Esophagus squamous epithelium (tissue), 4 donors: Measurements from ENCODE around the gene HCAR3. TPM values are rescaled to one million over a fixed set of nuclear protein-coding genes. Genes with fewer than 3 reads are reported as not detected.

Experiments used
- small RNA-seq, 4 donors: library from RNA; depleted of rRNA; stranded (forward); fragments of <200 nt; gene quantifications; one replicate each; pipeline ENCODE3, GENCODE V24; 2016
- total RNA-seq, 4 donors: library from RNA; depleted of rRNA; stranded (reverse); fragments of >200 nt; gene quantifications; one replicate each; pipeline ENCODE4 v1.1.0, GENCODE V29; 2016

HCAR3 gene
- total RNA-seq, 4 donors from 2014 or later, result 4.7 to 18.8 (median 10.5) TPM

Small RNA genes lying within 50 kb of the gene (small RNA-seq; reads per million reads assigned to genes)
- 0 reads per million in 4 donors for gene AC026333.2

Other genes starting within 250 kb of the HCAR3 start
- gene ZCCHC8, start 215.9 kb downstream of the HCAR3 start, total RNA-seq, result 10 to 100 TPM; 15.6 to 27.7 (median 20.0) TPM
- 10 to 100 TPM; 40.9 to 78.6 (median 63.8) TPM for gene RSRC2, start 189.9 kb downstream of the HCAR3 start, total RNA-seq
- 10 to 100 TPM in 3 of 4 donors, 1 to 10 TPM in 1; 9.0 to 33.7 (median 14.4) TPM for gene KNTC1, start 189.6 kb downstream of the HCAR3 start, total RNA-seq
- 10 to 100 TPM; 12.0 to 24.1 (median 17.7) TPM for gene HCAR2, start 13.5 kb downstream of the HCAR3 start, total RNA-seq
- gene HCAR1, start 14.0 kb upstream of the HCAR3 start, total RNA-seq, result under 1 TPM in 1 of 4 donors, not detected in 3; 0.23 TPM
- gene DENR, start 36.0 kb upstream of the HCAR3 start, total RNA-seq, result 10 to 100 TPM; 23.3 to 40.1 (median 32.3) TPM
- gene CCDC62, start 57.8 kb upstream of the HCAR3 start, total RNA-seq, result under 1 TPM in 2 of 4 donors, not detected in 2; 0.13 to 0.76 TPM
- gene HIP1R, start 118.6 kb upstream of the HCAR3 start, total RNA-seq, result 10 to 100 TPM; 27.3 to 46.3 (median 44.8) TPM
- 10 to 100 TPM; 41.1 to 85.7 (median 69.5) TPM for gene VPS37B, start 179.3 kb upstream of the HCAR3 start, total RNA-seq
- 1 to 10 TPM; 2.9 to 5.5 (median 3.3) TPM for gene ABCB9, start 249.7 kb upstream of the HCAR3 start, total RNA-seq